Colonic mucosa (tissue), 4 donors: ENCODE data around the gene HAUS3. TPM values are rescaled to one million over a fixed set of nuclear protein-coding genes. Genes with fewer than 3 reads are reported as not detected.

Experiments
- DNase-seq: peaks from one replicate; pipeline ENCODE4 v3.0.0-alpha.2; 2020
- H3K27ac ChIP-seq: fragments of 200-600 bp; one replicate; pipeline ENCODE4 v1.8.0; 2021
- H3K27me3 ChIP-seq: fragments of 200-600 bp; one replicate; pipeline ENCODE4 v1.8.0; 2021
- H3K36me3 ChIP-seq: fragments of 200-600 bp; one replicate; pipeline ENCODE4 v1.8.0; 2021
- H3K4me1 ChIP-seq: fragments of 200-600 bp; one replicate; pipeline ENCODE4 v1.8.0; 2021; ENCODE audit warnings: mild to moderate bottlenecking
- H3K4me3 ChIP-seq: fragments of 200-600 bp; one replicate; pipeline ENCODE4 v1.8.0; 2021
- H3K9ac ChIP-seq, 2 donors: one replicate each; pipeline ENCODE4 v1.7.0; 2013; ENCODE audit warnings: control low read depth in 2 of 2, low read depth in 2 of 2, low read length in 2 of 2
- H3K9me3 ChIP-seq: fragments of 200-600 bp; one replicate; pipeline ENCODE4 v1.8.0; 2021
- CTCF ChIP-seq: fragments of 200-600 bp; IDR thresholded peaks from one replicate; pipeline ENCODE4 v1.8.0; 2022; ENCODE audit warnings: antibody characterized with exemption, mild to moderate bottlenecking
- intact Hi-C: fragments of 100-400 bp; cut with DNase I; formaldehyde crosslinking; loops from one replicate; pipeline ENCODE4 v1.14.1; 2022
- total RNA-seq, 2 donors: library from RNA; stranded (reverse); fragmentation: NEBNext Ultra II Directional in 1 of 2; extraction: Animal tissue kit (Norgen Biotek cat#: 25700) in 1 of 2; gene quantifications; one replicate each; pipeline ENCODE4 v1.2.1, GENCODE V29; 2021
- donor health status: healthy.
- donor health status: DM: no; HTN: no; CAD: no.
- donor health status: DM: no; HTN: no; CAD: no.

HAUS3 gene
- total RNA-seq, 2 donors from 2014 or later, result 9.1 to 13.0 TPM

GRCh38 chr4:2289311-2289954 lies 47.5 kb upstream of the HAUS3 start:
- H3K27ac ChIP-seq, result no peak overlapping the region
- no peak for TF ChIP-seq CTCF
- no peaks in the 10 kb centered on the region for H3K27me3 ChIP-seq
- H3K9ac ChIP-seq, result no peak overlapping the region
- no peaks in the 10 kb centered on the region for H3K4me1 ChIP-seq
- no peak for DNase-seq
- H3K9me3 ChIP-seq, result no peaks in the 10 kb centered on the region
- H3K4me3 ChIP-seq, result no peak overlapping the region
- no peaks in the 10 kb centered on the region for H3K36me3 ChIP-seq
- intact Hi-C loops, result no loop called here

- Histone ChIP-seq H3K4me1 (no peaks in the 10 kb centered on the region), H3K27ac (no peak overlapping the region), H3K4me3 (no peak overlapping the region), H3K9ac (no peak overlapping the region), H3K36me3 (no peaks in the 10 kb centered on the region), H3K27me3 (no peaks in the 10 kb centered on the region), H3K9me3 (no peaks in the 10 kb centered on the region)
- TF ChIP-seq CTCF, result no peak
- intact Hi-C loops, result no loop called here
- DNase-seq, result no peak
Measured at GRCh38 chr4:2288051-2288541, 46.2 kb upstream of the HAUS3 start.

GRCh38 chr4:2287594-2287915 lies 45.6 kb upstream of the HAUS3 start:
- TF ChIP-seq CTCF, result no peak
- DNase-seq, result no peak
- Histone ChIP-seq H3K27me3 (no peaks in the 10 kb centered on the region), H3K4me1 (no peaks in the 10 kb centered on the region), H3K9ac (no peak overlapping the region), H3K4me3 (no peak overlapping the region), H3K9me3 (no peaks in the 10 kb centered on the region), H3K27ac (no peak overlapping the region), H3K36me3 (no peaks in the 10 kb centered on the region)
- intact Hi-C loops, result no loop called here

GRCh38 chr4:2286904-2287593 lies 45.1 kb upstream of the HAUS3 start:
- TF ChIP-seq CTCF, result no peak
- Histone ChIP-seq H3K9ac (no peak overlapping the region), H3K27ac (no peak overlapping the region), H3K4me3 (no peak overlapping the region), H3K4me1 (no peaks in the 10 kb centered on the region), H3K36me3 (no peaks in the 10 kb centered on the region), H3K9me3 (no peaks in the 10 kb centered on the region), H3K27me3 (no peaks in the 10 kb centered on the region)
- intact Hi-C loops, result no loop called here
- no peak for DNase-seq

- Histone ChIP-seq H3K36me3 (no peaks in the 10 kb centered on the region), H3K9ac (no peak overlapping the region), H3K9me3 (no peaks in the 10 kb centered on the region), H3K27ac (no peak overlapping the region), H3K4me1 (no peaks in the 10 kb centered on the region), H3K4me3 (no peak overlapping the region), H3K27me3 (no peaks in the 10 kb centered on the region)
- intact Hi-C loops, result no loop called here
- no peak for DNase-seq
- no peak for TF ChIP-seq CTCF
Measured at GRCh38 chr4:2285613-2286381, 43.9 kb upstream of the HAUS3 start.
